ENCODE measurements around the gene MYO10. TPM values are rescaled to one million over a fixed set of nuclear protein-coding genes. Genes with fewer than 3 reads are reported as not detected.
A peak's percentile ranks its signal among the peaks of the same experiment; 100 is the strongest.

Gene MYO10
- total RNA-seq, 1 donor from 2014 or later, result 80.2 TPM

- H3K4me1 Mint-ChIP-seq (ENCODE audit: low read depth, unreplicated experiment), result peaks cover 11% of the 10 kb centered on the region
- TF ChIP-seq EZH2 (IDR thresholded peaks at IDR 0.05; ENCODE audit: insufficient read depth, low read length), result no peak
- TF ChIP-seq CTCF (IDR thresholded peaks at IDR 0.05; ENCODE audit: insufficient read depth, low read depth, low read length), result no peak
Observed at GRCh38 chr5:16797951-16798350, 138.1 kb downstream of the MYO10 start.

GRCh38 chr5:16794269-16794913, 141.7 kb downstream of the MYO10 start:
- no peak overlapping the region for H3K4me2 ChIP-seq (ENCODE audit: low read length)
- no peak overlapping the region for H3K27ac ChIP-seq (ENCODE audit: low read depth, low read length)
- DNase-seq (ENCODE audit: low read depth) (no peak), FAIRE-seq (no peak)
- peaks cover 65% of the 10 kb centered on the region for H4K20me1 ChIP-seq (ENCODE audit: insufficient read depth, low read length)
- peaks cover 3% of the 10 kb centered on the region for H3K36me3 Mint-ChIP-seq (ENCODE audit: low read depth, unreplicated experiment)
- no peaks in the 10 kb centered on the region for H3K9me3 ChIP-seq (ENCODE audit: insufficient read depth, low read depth, low read length)
- H3K4me1 Mint-ChIP-seq (ENCODE audit: low read depth, unreplicated experiment), result peaks cover 18% of the 10 kb centered on the region
- TF ChIP-seq EZH2 (IDR thresholded peaks at IDR 0.05; ENCODE audit: insufficient read depth, low read length) (no peak), CTCF (IDR thresholded peaks at IDR 0.05; ENCODE audit: insufficient read depth, low read depth, low read length) (no peak)
- no peaks in the 10 kb centered on the region for H3K27me3 ChIP-seq (ENCODE audit: insufficient read depth, low read length)
- no peaks in the 10 kb centered on the region for H3K27me3 Mint-ChIP-seq (ENCODE audit: low read depth, unreplicated experiment)
- no peak overlapping the region for H2AFZ ChIP-seq (ENCODE audit: low read depth, low read length)
- no peaks in the 10 kb centered on the region for H3K9me3 Mint-ChIP-seq (ENCODE audit: unreplicated experiment)
- H3K36me3 ChIP-seq (ENCODE audit: insufficient read depth, low read length), result no peaks in the 10 kb centered on the region
- no peak overlapping the region for H3K9ac ChIP-seq (ENCODE audit: low read length)
- peaks cover 83% of the 10 kb centered on the region for H3K79me2 ChIP-seq (ENCODE audit: insufficient read depth, low read length)
- H3K4me3 Mint-ChIP-seq (ENCODE audit: unreplicated experiment), result no peak overlapping the region
- H3K27ac Mint-ChIP-seq (ENCODE audit: unreplicated experiment), result peak overlapping the region; percentile 16
- H3K4me1 ChIP-seq (ENCODE audit: insufficient read depth, low read length), result peaks cover 4% of the 10 kb centered on the region
- no peak overlapping the region for H3K4me3 ChIP-seq (ENCODE audit: insufficient read depth, low read depth, low read length)

More at GRCh38 chr5:16797951-16798350, 138.1 kb downstream of the MYO10 start:
- H3K27me3 Mint-ChIP-seq (ENCODE audit: low read depth, unreplicated experiment), result no peaks in the 10 kb centered on the region
- Histone ChIP-seq H3K4me1 (ENCODE audit: insufficient read depth, low read length) (no peaks in the 10 kb centered on the region), H3K27me3 (ENCODE audit: insufficient read depth, low read length) (no peaks in the 10 kb centered on the region), H3K4me2 (ENCODE audit: low read length) (no peak overlapping the region), H3K9ac (ENCODE audit: low read length) (no peak overlapping the region), H3K9me3 (ENCODE audit: insufficient read depth, low read depth, low read length) (no peaks in the 10 kb centered on the region), H3K4me3 (ENCODE audit: insufficient read depth, low read depth, low read length) (no peak overlapping the region), H3K27ac (ENCODE audit: low read depth, low read length) (no peak overlapping the region), H3K79me2 (ENCODE audit: insufficient read depth, low read length) (peaks cover 91% of the 10 kb centered on the region), H2AFZ (ENCODE audit: low read depth, low read length) (no peak overlapping the region), H3K36me3 (ENCODE audit: insufficient read depth, low read length) (peaks cover 4% of the 10 kb centered on the region), H4K20me1 (ENCODE audit: insufficient read depth, low read length) (peaks cover 69% of the 10 kb centered on the region)
- FAIRE-seq (no peak), DNase-seq (ENCODE audit: low read depth) (no peak)
- H3K27ac Mint-ChIP-seq (ENCODE audit: unreplicated experiment), result no peak overlapping the region
- no peaks in the 10 kb centered on the region for H3K9me3 Mint-ChIP-seq (ENCODE audit: unreplicated experiment)
- no peak overlapping the region for H3K4me3 Mint-ChIP-seq (ENCODE audit: unreplicated experiment)
- peaks cover 1% of the 10 kb centered on the region for H3K36me3 Mint-ChIP-seq (ENCODE audit: low read depth, unreplicated experiment)

DNA sequence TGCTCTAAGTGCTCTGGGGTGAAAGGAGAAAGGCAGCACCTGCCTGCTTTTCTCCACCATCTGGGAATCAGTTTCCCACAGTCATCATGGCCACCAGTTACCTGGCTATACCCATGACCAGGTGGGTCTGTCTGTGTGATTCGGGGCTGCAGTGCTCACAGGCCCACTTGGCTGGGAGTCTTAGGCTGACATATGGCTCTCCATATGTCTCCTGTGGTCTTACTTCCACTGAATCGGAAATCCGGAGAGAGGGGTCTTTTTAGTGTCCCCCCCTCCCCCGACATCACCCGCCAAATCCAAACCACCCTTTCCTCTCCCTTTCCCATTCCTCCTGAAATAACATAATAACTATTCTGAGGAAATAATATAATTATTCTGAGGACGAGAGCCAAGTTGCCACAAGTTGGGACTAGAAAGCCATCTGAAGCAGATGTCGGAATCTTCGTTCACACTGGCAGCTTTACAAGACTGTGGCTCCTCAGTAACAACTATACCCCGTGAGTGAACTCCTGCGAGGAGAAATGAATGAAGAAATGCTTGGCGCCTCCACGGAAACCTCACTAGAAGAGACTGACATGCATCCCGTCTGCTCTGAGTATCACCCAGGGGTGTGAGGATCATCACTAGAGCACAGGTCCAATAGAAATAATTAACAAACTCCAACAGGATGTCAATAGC, 143.4 kb downstream of the MYO10 start:
- peaks cover 70% of the 10 kb centered on the region for H4K20me1 ChIP-seq (ENCODE audit: insufficient read depth, low read length)

More for the DNA sequence above, 143.4 kb downstream of the MYO10 start:
- no peak overlapping the region for H3K9ac ChIP-seq (ENCODE audit: low read length)
- TF ChIP-seq EZH2 (IDR thresholded peaks at IDR 0.05; ENCODE audit: insufficient read depth, low read length) (no peak), CTCF (IDR thresholded peaks at IDR 0.05; ENCODE audit: insufficient read depth, low read depth, low read length) (no peak)
- H2AFZ ChIP-seq (ENCODE audit: low read depth, low read length), result no peak overlapping the region
- H3K4me3 ChIP-seq (ENCODE audit: insufficient read depth, low read depth, low read length), result no peak overlapping the region
- peaks cover 83% of the 10 kb centered on the region for H3K79me2 ChIP-seq (ENCODE audit: insufficient read depth, low read length)
- Mint-ChIP-seq H3K4me1 (ENCODE audit: low read depth, unreplicated experiment) (peaks cover 18% of the 10 kb centered on the region), H3K9me3 (ENCODE audit: unreplicated experiment) (no peaks in the 10 kb centered on the region), H3K27me3 (ENCODE audit: low read depth, unreplicated experiment) (no peaks in the 10 kb centered on the region), H3K4me3 (ENCODE audit: unreplicated experiment) (no peak overlapping the region), H3K27ac (ENCODE audit: unreplicated experiment) (no peak overlapping the region), H3K36me3 (ENCODE audit: low read depth, unreplicated experiment) (peaks cover 3% of the 10 kb centered on the region)
- H3K4me1 ChIP-seq (ENCODE audit: insufficient read depth, low read length), result peaks cover 4% of the 10 kb centered on the region
- DNase-seq (ENCODE audit: low read depth), result no peak
- no peak overlapping the region for H3K4me2 ChIP-seq (ENCODE audit: low read length)
- no peak overlapping the region for H3K27ac ChIP-seq (ENCODE audit: low read depth, low read length)
- H3K36me3 ChIP-seq (ENCODE audit: insufficient read depth, low read length), result peaks cover 5% of the 10 kb centered on the region
- H3K9me3 ChIP-seq (ENCODE audit: insufficient read depth, low read depth, low read length), result no peaks in the 10 kb centered on the region
- FAIRE-seq, result no peak
- H3K27me3 ChIP-seq (ENCODE audit: insufficient read depth, low read length), result no peaks in the 10 kb centered on the region
